ENCODE results near the gene MSRB1.

Gene MSRB1

DNA sequence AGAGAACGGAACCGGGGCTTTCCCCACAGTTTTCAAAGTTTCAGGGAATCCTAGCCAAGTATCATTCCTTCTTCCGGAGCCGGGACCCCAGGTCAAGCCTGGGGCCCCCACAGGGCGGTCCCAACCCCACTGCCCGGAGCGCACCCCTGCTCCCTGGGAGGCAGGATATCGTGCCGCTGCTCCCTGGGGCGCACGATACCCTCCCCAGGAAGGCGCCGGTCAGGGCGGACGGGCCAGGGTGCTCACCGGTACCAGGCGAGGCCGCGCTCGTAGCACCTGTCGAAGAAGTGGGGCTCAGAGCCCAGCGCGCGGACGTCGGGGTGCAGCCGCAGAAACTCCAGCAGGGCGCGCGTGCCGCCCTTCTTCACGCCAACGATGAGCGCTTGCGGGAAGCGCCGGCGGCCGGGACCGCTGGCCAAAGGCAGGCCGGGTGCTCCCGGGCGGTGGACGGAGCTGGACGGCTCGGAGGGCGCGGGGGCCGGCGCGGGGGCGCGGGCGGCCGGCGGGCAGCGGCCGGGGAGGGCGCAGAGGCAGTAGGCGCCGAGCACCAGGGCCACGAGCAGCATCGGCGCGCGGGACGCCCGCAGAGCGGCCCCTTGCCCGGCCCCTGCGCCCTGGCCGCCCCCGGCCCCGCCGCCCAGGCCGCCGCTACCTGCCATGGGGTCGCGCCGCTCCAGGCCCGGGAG is 25.2 kb downstream of the MSRB1 start:
- H3K27me3 ChIP-seq (ENCODE audit: low read depth, low read length): peaks cover 4% of the 10 kb centered on the region; the same call in 1 of the 2 replicates
- H3K4me3 ChIP-seq (ENCODE audit: low read length): no peak overlapping the region
- no peaks in the 10 kb centered on the region for H3K79me2 ChIP-seq (ENCODE audit: low read length)
- no peak overlapping the region for H2AFZ ChIP-seq (ENCODE audit: low read depth, low read length)
- no peak overlapping the region for H3K4me2 ChIP-seq (ENCODE audit: low read length)
- H3K9ac ChIP-seq (ENCODE audit: low read length): no peak overlapping the region
- no peaks in the 10 kb centered on the region for H3K4me1 ChIP-seq (ENCODE audit: low read length)
- no peak for TF ChIP-seq EZH2phosphoT487 (IDR thresholded peaks at IDR 0.05; ENCODE audit: low read depth)
- TF ChIP-seq, protein P1, sequence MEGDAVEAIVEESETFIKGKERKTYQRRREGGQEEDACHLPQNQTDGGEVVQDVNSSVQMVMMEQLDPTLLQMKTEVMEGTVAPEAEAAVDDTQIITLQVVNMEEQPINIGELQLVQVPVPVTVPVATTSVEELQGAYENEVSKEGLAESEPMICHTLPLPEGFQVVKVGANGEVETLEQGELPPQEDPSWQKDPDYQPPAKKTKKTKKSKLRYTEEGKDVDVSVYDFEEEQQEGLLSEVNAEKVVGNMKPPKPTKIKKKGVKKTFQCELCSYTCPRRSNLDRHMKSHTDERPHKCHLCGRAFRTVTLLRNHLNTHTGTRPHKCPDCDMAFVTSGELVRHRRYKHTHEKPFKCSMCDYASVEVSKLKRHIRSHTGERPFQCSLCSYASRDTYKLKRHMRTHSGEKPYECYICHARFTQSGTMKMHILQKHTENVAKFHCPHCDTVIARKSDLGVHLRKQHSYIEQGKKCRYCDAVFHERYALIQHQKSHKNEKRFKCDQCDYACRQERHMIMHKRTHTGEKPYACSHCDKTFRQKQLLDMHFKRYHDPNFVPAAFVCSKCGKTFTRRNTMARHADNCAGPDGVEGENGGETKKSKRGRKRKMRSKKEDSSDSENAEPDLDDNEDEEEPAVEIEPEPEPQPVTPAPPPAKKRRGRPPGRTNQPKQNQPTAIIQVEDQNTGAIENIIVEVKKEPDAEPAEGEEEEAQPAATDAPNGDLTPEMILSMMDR (IDR thresholded peaks at IDR 0.05; ENCODE audit: low read depth, low read length): no peak
- H3K27ac ChIP-seq (ENCODE audit: low read length): no peak overlapping the region
- no peaks in the 10 kb centered on the region for H3K36me3 ChIP-seq (replicated peaks; ENCODE audit: low read depth, low read length)
- H3K9me3 ChIP-seq (ENCODE audit: insufficient read depth, low read length): no peaks in the 10 kb centered on the region
- H4K20me1 ChIP-seq (ENCODE audit: insufficient read depth, low read length): no peaks in the 10 kb centered on the region

DNA sequence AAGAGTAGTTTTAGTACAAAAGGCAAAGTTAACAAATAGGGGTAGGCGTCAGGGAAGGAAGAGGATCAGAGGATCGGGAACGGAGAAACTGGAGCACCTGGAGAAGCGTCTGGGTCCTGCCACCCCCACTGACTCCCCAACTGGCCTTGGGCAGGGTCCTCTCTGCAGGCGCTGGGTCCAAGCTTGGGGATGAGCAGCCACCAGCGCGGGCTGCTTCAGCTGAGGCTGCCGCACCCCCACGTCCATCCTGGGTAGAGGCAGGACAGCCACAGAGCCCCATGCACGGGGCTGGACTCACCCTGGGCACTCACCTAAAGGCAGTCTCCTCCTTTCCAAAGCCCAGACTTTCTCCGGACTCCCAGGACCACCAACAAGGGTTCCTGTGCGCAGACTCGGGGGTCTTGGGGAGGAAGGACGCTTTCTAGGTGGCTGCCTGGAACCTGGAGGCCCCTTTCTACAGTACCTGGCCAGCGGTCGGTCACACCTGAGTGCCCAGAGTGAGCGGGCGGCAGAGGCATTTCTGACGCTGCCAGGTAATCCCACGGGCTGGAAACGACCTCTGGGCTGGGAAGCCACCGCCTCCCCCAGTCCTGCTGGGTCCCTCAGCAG is 25.8 kb downstream of the MSRB1 start:
- Histone ChIP-seq H3K4me3 (ENCODE audit: low read length) (no peak overlapping the region), H3K4me2 (ENCODE audit: low read length) (no peak overlapping the region), H3K79me2 (ENCODE audit: low read length) (no peaks in the 10 kb centered on the region), H2AFZ (ENCODE audit: low read depth, low read length) (no peak overlapping the region), H3K27me3 (ENCODE audit: low read depth, low read length) (0 out of 2 replicates have a peak, but pooled peaks cover 2% of the 10 kb centered on the region), H3K9me3 (ENCODE audit: insufficient read depth, low read length) (no peaks in the 10 kb centered on the region), H3K36me3 (replicated peaks; ENCODE audit: low read depth, low read length) (no peaks in the 10 kb centered on the region), H3K4me1 (ENCODE audit: low read length) (no peaks in the 10 kb centered on the region), H3K9ac (ENCODE audit: low read length) (no peak overlapping the region), H4K20me1 (ENCODE audit: insufficient read depth, low read length) (no peaks in the 10 kb centered on the region), H3K27ac (ENCODE audit: low read length) (no peak overlapping the region)
- no peak for TF ChIP-seq EZH2phosphoT487 (IDR thresholded peaks at IDR 0.05; ENCODE audit: low read depth)
- TF ChIP-seq, protein P1 (IDR thresholded peaks at IDR 0.05; ENCODE audit: low read depth, low read length): no peak

DNA sequence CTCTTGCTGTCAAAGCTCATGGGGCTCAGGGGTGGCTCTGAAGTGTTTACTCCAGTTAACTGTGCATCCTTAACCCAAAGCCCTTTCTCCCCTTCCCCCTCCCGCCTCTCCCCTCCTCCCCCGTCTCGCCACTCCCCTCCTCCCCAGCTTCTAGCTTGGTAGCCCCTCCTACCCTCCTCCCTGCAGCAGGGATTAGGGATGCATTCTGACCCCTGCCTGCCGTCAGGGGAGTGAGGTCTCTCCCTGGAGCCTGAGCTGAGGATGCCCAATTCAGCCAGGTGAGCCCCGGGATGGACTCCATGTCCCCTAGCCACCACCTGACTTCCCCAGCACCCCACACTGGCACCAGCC is 26.4 kb downstream of the MSRB1 start:
- Histone ChIP-seq H3K79me2 (ENCODE audit: low read length) (no peaks in the 10 kb centered on the region), H3K4me3 (ENCODE audit: low read length) (no peak overlapping the region), H3K36me3 (replicated peaks; ENCODE audit: low read depth, low read length) (no peaks in the 10 kb centered on the region), H3K4me2 (ENCODE audit: low read length) (no peak overlapping the region), H3K9me3 (ENCODE audit: insufficient read depth, low read length) (no peaks in the 10 kb centered on the region), H3K9ac (ENCODE audit: low read length) (no peak overlapping the region), H2AFZ (ENCODE audit: low read depth, low read length) (no peak overlapping the region), H4K20me1 (ENCODE audit: insufficient read depth, low read length) (no peaks in the 10 kb centered on the region), H3K27me3 (ENCODE audit: low read depth, low read length) (0 out of 2 replicates have a peak, but pooled peaks cover 2% of the 10 kb centered on the region), H3K27ac (ENCODE audit: low read length) (no peak overlapping the region), H3K4me1 (ENCODE audit: low read length) (no peaks in the 10 kb centered on the region)
- TF ChIP-seq EZH2phosphoT487 (IDR thresholded peaks at IDR 0.05; ENCODE audit: low read depth): no peak
- TF ChIP-seq, protein P1 (IDR thresholded peaks at IDR 0.05; ENCODE audit: low read depth, low read length): no peak

- no peak overlapping the region for H2AFZ ChIP-seq (ENCODE audit: low read depth, low read length)
- no peak overlapping the region for H3K4me2 ChIP-seq (ENCODE audit: low read length)
- H3K79me2 ChIP-seq (ENCODE audit: low read length): no peaks in the 10 kb centered on the region
- H3K9me3 ChIP-seq (ENCODE audit: insufficient read depth, low read length): no peaks in the 10 kb centered on the region
- no peak overlapping the region for H3K4me3 ChIP-seq (ENCODE audit: low read length)
- no peaks in the 10 kb centered on the region for H3K36me3 ChIP-seq (replicated peaks; ENCODE audit: low read depth, low read length)
- no peak overlapping the region for H3K27ac ChIP-seq (ENCODE audit: low read length)
- H3K4me1 ChIP-seq (ENCODE audit: low read length): no peaks in the 10 kb centered on the region
- no peaks in the 10 kb centered on the region for H4K20me1 ChIP-seq (ENCODE audit: insufficient read depth, low read length)
- no peak overlapping the region for H3K9ac ChIP-seq (ENCODE audit: low read length)
- H3K27me3 ChIP-seq (ENCODE audit: low read depth, low read length): 0 out of 2 replicates have a peak, but pooled peaks cover 2% of the 10 kb centered on the region
- TF ChIP-seq, protein P1 (IDR thresholded peaks at IDR 0.05; ENCODE audit: low read depth, low read length): no peak
- no peak for TF ChIP-seq EZH2phosphoT487 (IDR thresholded peaks at IDR 0.05; ENCODE audit: low read depth)
Observed at GRCh38 chr16:1915732-1916639, 27.0 kb downstream of the MSRB1 start.
